Measurements from ENCODE around the gene CSRNP3.

The CSRNP3 gene

GRCh38 chr2:165469417-165469816, at the start of gene CSRNP3:
Gene CSRNP3 (plus strand): TSS chr2:165469698. CDS start chr2:165595066, 125,368 bp downstream.
- DNase-seq = peak; percentile 83 to 93

DNA sequence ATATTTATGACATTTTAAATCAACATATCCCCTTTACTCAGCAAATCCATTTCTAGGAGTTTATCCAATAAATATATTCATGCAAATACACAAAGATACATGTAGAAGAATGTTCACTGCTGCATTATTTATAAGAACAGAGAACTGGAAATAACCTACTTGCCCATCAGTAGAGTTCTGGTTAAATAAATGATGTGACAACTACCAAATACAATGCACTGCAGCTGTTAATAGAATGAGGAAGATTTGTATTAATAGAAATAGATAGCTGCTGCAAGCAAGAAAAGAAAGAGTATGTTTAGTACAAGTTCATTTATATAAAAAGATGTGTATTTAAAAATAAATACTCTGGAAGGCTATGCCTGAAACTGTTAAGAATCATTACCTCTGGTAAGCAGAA, 49.3 kb upstream of the CSRNP3 start:
- DNase-seq = no peak

DNA sequence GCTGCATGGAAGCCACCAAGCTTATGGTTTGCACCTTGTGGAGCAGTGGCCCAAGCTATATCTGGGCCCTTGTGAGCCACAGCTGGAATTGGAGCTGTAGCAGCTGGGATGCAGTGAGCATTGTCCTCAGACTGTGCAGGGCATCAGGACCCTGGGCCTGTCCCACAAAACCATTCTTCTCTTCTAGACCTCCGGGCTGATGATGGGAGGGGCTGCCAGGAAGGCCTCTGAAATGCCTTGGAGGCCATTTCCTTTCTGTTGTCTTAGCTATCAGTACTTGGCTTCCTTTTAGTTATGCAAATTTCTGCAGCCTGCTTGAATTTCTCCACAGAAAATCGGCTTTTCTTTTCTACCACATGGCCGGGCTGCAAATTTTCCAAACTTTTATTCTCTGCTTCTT, 46.4 kb upstream of the CSRNP3 start:
- no peak for DNase-seq

DNA sequence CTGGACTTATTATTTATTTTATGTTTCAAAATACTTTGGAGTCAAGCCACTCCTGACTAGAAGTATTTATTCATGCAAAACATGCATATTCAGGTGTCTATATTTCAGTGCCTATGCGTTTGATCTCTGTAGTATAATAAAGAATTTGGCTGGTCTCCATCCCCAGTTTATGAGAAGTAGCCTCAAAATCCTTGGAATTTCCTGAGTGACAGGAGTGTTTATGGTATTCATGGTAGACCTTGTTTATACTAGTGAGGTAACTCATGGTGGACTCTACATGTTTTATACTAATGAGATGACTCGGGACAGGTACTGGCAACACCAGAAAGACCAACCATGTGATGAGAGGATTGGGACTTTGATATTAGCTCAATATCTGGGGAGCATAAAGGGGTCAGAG, 43.9 kb upstream of the CSRNP3 start:
- no peak for DNase-seq

DNA sequence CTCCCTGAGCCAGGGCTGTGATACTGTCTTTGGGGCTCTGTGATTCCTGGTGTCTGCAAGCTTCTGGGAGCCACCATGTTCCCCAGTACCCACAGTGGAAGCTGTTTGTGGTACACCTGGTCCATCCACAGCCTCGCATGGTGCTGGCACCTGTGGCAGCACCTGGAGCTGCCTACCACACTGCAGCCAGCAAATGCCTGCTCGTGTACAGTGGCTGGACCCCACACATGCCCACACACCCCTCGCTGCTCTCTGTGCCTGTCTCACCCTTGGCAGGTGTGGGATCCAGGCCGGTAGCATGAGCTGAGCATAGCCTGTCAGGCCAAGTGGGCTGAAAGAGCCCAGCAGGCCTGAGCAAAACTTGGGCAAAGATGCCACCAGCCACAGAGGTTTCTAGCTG, 41.8 kb upstream of the CSRNP3 start:
- no peak for DNase-seq

DNA sequence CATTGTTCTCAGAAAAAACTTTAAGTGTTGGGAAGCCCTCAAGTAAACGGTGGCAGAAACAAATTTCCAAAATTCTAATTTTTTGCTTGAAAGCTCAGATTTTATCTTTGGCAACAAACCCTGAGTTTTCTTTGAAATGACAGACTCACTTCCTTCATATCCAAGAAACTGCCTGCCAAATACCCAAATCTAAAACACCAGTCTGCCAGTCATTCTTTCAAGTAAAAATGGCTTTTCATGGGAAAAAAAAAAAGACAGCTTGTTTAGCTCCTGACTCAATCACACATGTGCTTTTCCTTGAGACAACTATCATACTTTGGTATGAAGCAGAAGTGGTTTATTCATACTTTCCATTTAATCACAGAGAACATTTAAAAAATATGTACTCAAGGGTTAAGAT, 40.6 kb upstream of the CSRNP3 start:
- DNase-seq = no peak

DNA sequence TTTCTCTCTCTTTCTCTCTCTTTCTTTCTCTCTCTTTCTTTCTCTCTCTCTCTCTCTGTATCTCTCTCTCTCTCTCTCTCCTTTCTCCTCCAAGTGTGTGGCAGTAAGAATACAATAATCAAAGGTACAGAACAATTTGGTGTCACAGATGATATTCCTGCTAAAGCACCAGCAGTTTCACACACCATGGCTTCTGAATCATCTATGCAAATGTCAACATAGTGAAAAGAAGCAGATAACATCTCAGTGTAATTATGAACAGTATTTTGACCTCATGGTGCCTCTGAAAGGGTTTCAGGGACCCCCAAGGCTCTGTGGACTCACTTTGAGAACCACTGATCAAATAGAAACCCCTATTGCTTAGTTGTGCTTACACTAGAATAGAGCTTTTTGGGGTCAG, 38.5 kb upstream of the CSRNP3 start:
- no peak for DNase-seq

DNA sequence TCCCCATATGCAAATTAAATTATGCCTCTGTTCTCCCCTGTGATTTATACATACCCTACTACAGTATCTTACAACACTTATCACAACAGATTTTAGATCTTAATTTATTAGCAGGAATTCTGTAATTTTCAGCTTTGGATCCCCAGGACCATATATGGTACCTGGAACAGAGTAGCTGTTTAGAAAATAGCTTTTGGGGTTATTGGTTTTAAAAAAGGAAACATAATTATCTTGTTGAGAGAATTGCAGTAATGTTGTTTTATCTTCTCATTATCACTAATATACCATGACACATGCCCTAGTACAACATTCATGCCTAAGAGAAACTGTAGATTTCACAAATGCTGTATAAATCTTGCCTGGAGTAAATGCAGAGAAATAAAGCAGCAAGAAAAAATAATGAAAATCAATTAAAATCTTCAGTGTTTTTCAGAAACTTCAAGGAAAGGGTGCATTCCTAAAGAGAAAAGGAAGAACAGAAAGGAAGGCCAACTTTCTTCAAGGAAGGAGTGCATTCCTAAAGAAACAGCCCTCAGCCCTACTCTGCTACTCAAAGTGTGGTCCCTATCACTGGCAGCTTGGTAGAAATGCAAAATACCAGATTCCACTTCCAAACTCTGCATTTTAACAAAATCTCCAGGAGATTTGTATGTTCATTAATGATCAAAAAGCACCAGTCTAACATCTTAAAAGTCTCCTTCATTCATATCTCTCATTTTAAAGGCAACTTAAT, 37.1 kb upstream of the CSRNP3 start:
- no peak for DNase-seq

DNA sequence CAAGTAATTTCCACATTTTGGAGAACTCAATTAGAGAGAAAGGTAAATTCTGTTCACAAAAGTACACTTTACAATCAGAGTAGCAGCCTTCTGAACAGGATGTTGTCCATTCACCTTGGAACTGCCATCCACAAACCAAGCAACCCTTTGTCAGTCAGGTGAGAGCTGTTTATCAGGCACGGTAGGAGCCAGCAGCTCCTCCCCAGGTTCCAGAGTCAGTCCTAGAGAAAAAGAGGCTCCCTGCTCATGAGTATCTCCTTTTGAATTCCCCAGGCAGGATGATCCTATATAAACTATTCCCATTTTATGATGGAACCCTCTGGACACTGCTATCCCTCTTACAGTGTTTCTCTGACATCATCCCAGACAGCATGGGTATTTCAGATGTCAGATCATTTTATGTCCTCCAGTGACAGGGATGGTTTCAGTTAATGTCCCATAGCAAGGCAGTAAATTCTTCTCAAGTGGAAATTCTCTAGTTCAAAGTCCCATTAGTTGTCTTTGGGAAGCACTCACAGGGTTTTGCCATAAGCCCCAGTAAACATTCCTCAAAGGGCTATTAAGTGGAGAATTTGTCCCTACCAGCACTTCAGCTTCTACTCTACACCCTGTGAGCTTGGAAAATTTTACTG, 34.5 kb upstream of the CSRNP3 start:
- no peak for DNase-seq

DNA sequence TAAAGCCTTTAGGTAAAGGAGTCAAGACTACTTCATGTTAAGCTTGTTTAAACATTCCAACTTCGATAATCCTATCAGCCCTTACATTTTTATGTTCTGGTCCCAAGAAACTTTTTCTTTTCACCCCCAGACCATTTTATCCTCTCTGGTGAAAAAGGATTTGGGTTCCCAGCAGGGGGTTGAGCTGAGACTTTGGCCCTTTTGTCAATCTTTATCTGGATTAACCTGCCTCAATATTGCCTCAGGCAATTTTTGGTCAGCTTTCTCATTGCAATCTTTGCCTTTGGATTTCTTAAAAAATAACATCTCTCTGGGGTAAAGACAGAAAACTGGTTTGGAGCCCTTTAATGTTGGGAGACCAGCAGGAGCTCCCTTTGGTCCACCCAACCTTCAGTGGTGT, 33.9 kb upstream of the CSRNP3 start:
- DNase-seq = no peak

GRCh38 chr2:165436559-165436958, 32.9 kb upstream of the CSRNP3 start:
- DNase-seq = no peak

- DNase-seq = no peak
These were observed 29.1 kb upstream of the CSRNP3 start for GRCh38 chr2:165440367-165440766.

DNA sequence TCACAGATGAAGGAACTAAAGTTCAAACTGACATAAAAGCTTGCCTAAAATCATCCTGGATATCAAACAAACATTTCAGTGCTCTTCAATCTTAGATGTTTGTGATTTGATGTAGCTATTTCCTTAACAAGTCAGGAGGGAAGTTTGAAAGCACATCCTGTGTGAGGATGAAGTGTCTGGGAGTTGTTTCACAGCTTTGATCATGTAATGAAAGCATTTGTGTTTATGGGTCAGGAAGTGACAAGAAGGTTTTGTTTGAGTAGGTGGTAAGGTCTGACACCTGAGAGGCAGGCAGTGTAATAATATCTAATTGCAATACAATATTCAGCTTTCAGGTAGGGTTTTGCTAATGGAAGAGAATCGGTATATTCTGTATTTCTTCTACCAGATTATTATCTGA, 26.0 kb upstream of the CSRNP3 start:
- no peak for DNase-seq

DNA sequence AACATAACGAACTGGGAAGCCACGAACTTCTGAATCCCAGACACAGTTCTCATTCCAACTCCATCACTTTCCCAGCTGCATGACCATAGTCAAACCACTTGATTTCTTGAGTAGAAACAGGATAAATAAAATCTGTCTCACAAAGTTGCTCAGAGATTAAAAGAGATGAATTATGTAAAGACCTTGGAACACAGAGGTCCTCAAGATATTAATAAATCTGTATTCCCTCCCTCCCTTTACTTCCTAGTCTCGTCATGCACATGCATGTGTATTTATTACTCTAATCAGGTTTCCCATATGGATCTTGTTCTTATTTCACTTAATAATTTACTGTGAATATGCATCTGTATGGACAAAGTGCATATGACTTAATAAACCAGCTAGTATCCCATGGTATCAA, 21.1 kb upstream of the CSRNP3 start:
- DNase-seq = no peak

DNA sequence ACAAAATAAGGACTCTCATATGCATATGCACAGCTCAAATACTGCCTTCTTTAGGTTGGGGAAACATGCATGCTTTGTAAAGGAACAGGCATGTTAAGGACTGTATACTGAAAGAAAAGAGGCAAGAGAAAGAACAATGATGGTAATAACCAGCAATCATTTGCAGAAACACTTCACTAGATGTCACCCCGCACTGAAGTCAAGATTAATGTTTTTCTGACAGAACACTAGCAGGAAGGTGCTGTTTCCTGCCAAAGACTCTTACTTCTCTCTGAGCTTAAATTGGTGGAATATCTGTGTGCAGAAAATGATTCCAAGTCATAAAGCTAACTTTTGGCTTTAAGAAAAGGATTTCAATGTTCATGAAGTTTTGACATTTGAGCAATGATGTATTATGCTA, 19.3 kb upstream of the CSRNP3 start:
- no peak for DNase-seq

- DNase-seq = no peak
These were observed 17.2 kb upstream of the CSRNP3 start for GRCh38 chr2:165452327-165452726.

GRCh38 chr2:165453561-165454094, 15.9 kb upstream of the CSRNP3 start:
- no peak for DNase-seq

GRCh38 chr2:165454905-165455304, 14.6 kb upstream of the CSRNP3 start:
- no peak for DNase-seq

DNA sequence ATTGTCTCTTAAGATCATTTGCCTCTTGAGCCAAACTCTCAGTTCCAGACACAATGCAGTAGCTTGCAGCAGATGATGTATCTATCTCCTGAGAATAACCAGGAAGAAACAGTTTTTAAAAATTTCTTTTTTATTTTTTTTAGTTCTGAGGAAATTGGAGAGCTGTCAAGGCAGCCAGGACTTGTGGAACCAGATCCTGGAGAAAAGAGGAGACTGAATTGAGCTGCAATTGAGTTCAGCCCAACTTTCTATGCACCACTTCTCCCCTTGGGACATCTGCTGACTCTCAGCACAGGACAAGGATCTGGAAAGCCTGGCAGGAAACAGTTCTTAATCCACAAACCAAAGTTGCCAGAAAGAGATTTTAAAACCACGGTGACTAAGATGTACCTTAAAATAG, 13.5 kb upstream of the CSRNP3 start:
- no peak for DNase-seq

DNA sequence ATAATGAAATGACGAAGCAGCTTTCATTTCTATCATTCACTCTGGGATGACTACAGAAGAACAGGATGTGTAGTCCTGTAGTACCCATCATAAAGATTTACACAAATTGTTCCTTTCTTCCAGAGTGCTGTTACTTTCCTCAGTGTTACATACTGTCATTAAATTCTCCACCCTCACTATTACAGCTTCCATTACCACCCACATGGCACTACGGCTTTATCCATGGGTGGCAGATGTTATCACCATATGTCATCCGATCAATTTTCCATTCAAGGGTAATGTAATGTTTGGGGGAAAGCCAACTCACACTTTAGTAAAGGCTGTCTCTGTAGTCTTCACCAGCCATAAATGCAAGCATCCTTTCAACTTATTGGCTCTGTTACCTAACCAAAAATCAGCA, 7.1 kb upstream of the CSRNP3 start:
- no peak for DNase-seq

DNA sequence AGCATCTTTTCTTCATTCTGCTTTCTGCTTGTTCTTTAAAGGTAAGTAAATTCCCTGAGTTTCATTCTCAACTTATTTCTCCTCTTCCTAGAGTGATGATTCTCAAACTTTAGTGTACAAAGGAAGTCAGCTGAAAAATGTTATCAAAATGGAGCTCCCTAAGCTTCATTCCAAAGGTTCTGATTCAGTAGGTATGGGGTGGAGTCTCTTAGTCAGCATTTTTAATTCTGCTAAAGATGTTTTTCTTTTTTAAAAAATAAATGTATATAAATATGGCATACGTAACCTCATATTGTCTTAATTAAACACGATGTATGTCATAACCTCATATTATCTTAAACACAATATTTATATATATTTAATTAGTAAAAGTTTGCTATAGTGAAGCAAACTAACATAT, 3.1 kb upstream of the CSRNP3 start:
- no peak for DNase-seq

DNA sequence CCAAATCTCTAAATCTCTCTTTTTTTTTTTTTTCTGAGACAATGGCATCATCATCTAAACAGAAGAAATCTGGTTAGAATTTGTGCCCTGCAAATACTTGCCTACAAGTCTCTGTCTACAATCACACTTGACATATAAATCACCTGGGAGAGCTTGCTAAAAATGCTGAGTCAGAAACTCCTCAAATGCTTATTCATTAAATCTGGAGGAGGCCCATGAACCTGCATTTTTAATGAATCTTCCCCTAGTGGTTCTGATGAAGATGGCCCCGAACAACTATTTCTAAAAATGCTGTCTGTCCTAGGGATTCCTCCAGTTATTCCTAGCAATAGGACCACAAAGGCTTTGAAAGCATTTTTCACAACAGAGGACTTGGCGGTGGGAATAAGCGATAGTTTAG, 1.6 kb upstream of the CSRNP3 start:
- DNase-seq = no peak

- DNase-seq = no peak
These were observed 863 bp downstream of the CSRNP3 start for GRCh38 chr2:165470361-165470760.

DNA sequence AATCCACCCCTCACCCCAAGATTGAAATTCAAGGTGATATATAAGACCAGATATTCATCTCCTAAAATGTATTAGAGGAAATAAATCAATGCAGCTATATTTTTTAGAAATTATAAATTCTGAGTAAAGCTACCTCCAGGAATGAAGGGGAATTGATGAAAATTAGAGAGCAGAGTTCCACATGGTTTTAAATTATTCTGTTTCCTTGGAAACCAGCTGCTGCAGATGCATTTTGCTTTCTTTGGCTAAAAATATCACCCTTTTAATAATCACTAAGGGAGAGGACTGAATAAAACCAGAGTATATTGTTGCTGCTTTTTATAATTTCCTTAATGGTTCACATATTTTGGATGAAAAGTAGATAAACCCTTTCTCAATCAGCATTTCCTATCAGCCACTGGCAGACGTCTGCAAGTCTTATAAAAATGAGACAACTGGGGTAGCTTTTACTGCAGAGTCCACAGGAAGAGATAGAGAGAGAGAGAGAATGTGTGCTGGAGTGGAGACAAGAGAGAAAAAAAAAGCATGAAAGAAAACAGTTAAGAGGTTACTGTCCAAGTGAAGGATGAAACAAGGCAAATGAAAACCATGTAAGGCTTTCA, 2.0 kb downstream of the CSRNP3 start:
- DNase-seq = no peak
